Measurements from ENCODE around the gene SORBS1. TPM values are rescaled to one million over a fixed set of nuclear protein-coding genes. Genes with fewer than 3 reads are reported as not detected.

SORBS1 gene
- total RNA-seq, 2 experiments from 2014 or later: 0.57 to 3.1 TPM

- DNase-seq (ENCODE audit: low spot score): no peak
- CTCF ChIA-PET (ENCODE audit: unreplicated experiment): no interaction called here
- no peak overlapping the region for H2AFZ ChIP-seq (ENCODE audit: low read length)
- no peaks in the 10 kb centered on the region for H3K36me3 ChIP-seq (ENCODE audit: insufficient read depth, low read length)
- peaks cover 12% of the 10 kb centered on the region for H3K4me1 ChIP-seq (ENCODE audit: insufficient read depth, low read length, poor library complexity, severe bottlenecking)
- no TSS peak for BruUV-seq (replicated peaks)
- POLR2A ChIA-PET: interaction anchor here (1.1 kb wide), 1 partner anchor 11 kb away, joined by 3 read pairs; no protein-coding TSS in a partner anchor
- H3K79me2 ChIP-seq (ENCODE audit: insufficient read depth, low read depth, low read length): no peaks in the 10 kb centered on the region
- no peak overlapping the region for H3K4me2 ChIP-seq (ENCODE audit: low read length)
- no peaks in the 10 kb centered on the region for H3K9me3 ChIP-seq (ENCODE audit: low read length)
- TF ChIP-seq CTCF (conservative IDR thresholded peaks at IDR 0.05; ENCODE audit: low read length): no peak
- TF ChIP-seq EZH2phosphoT487 (IDR thresholded peaks at IDR 0.05; ENCODE audit: borderline replicate concordance, low read depth, low read length): no peak
- H3K9me2 ChIP-seq (ENCODE audit: insufficient read depth, low read length): no peaks in the 10 kb centered on the region
- H4K20me1 ChIP-seq (ENCODE audit: insufficient read depth, low read length): no peaks in the 10 kb centered on the region
- intact Hi-C loops (cut with micrococcal nuclease; ENCODE audit: unreplicated experiment): no loop called here
- no peak overlapping the region for H3K4me3 ChIP-seq (ENCODE audit: low read depth, low read length, poor library complexity, severe bottlenecking)
- H3K27ac ChIP-seq (ENCODE audit: low read depth, low read length, poor library complexity, severe bottlenecking): no peak overlapping the region
Measured at GRCh38 chr10:95321554-95322301, 239.4 kb downstream of the SORBS1 start.

GRCh38 chr10:95319239-95319638 lies 241.9 kb downstream of the SORBS1 start:
- H3K79me2 ChIP-seq (ENCODE audit: insufficient read depth, low read depth, low read length): no peaks in the 10 kb centered on the region
- no TSS peak for BruUV-seq (replicated peaks)
- ChIA-PET CTCF (ENCODE audit: unreplicated experiment) (no interaction called here), POLR2A (interaction anchor here (0.6 to 1.3 kb wide), 3 partner anchors 10 to 31 kb away, joined by 3 read pairs; no protein-coding TSS in a partner anchor)
- H3K36me3 ChIP-seq (ENCODE audit: insufficient read depth, low read length): no peaks in the 10 kb centered on the region
- TF ChIP-seq CTCF (conservative IDR thresholded peaks at IDR 0.05; ENCODE audit: low read length) (no peak), EZH2phosphoT487 (IDR thresholded peaks at IDR 0.05; ENCODE audit: borderline replicate concordance, low read depth, low read length) (no peak)
- no peak for DNase-seq (ENCODE audit: low spot score)
- no peaks in the 10 kb centered on the region for H3K9me3 ChIP-seq (ENCODE audit: low read length)
- no peaks in the 10 kb centered on the region for H4K20me1 ChIP-seq (ENCODE audit: insufficient read depth, low read length)
- no peak overlapping the region for H3K4me2 ChIP-seq (ENCODE audit: low read length)
- intact Hi-C loops (cut with micrococcal nuclease; ENCODE audit: unreplicated experiment): no loop called here
- H2AFZ ChIP-seq (ENCODE audit: low read length): no peak overlapping the region
- peaks cover 12% of the 10 kb centered on the region for H3K4me1 ChIP-seq (ENCODE audit: insufficient read depth, low read length, poor library complexity, severe bottlenecking)
- no peaks in the 10 kb centered on the region for H3K9me2 ChIP-seq (ENCODE audit: insufficient read depth, low read length)
- H3K27ac ChIP-seq (ENCODE audit: low read depth, low read length, poor library complexity, severe bottlenecking): no peak overlapping the region
- H3K4me3 ChIP-seq (ENCODE audit: low read depth, low read length, poor library complexity, severe bottlenecking): no peak overlapping the region

GRCh38 chr10:95315509-95315908 lies 245.7 kb downstream of the SORBS1 start:
- H4K20me1 ChIP-seq (ENCODE audit: insufficient read depth, low read length): no peaks in the 10 kb centered on the region
- CTCF ChIA-PET (ENCODE audit: unreplicated experiment): interaction anchor here (0.5 kb wide), 1 partner anchor 14 kb away, joined by 3 read pairs; no protein-coding TSS in a partner anchor
- no peaks in the 10 kb centered on the region for H3K36me3 ChIP-seq (ENCODE audit: insufficient read depth, low read length)
- no TSS peak for BruUV-seq (replicated peaks)
- no peak for TF ChIP-seq CTCF (conservative IDR thresholded peaks at IDR 0.05; ENCODE audit: low read length)
- TF ChIP-seq EZH2phosphoT487 (IDR thresholded peaks at IDR 0.05; ENCODE audit: borderline replicate concordance, low read depth, low read length): no peak
- H2AFZ ChIP-seq (ENCODE audit: low read length): no peak overlapping the region
- H3K4me2 ChIP-seq (ENCODE audit: low read length): no peak overlapping the region
- H3K4me3 ChIP-seq (ENCODE audit: low read depth, low read length, poor library complexity, severe bottlenecking): no peak overlapping the region
- POLR2A ChIA-PET: interaction anchor here (0.8 kb wide), 1 partner anchor 11 kb away, joined by 3 read pairs; no protein-coding TSS in a partner anchor
- H3K79me2 ChIP-seq (ENCODE audit: insufficient read depth, low read depth, low read length): no peaks in the 10 kb centered on the region
- no peaks in the 10 kb centered on the region for H3K9me3 ChIP-seq (ENCODE audit: low read length)
- no peaks in the 10 kb centered on the region for H3K9me2 ChIP-seq (ENCODE audit: insufficient read depth, low read length)
- DNase-seq (ENCODE audit: low spot score): no peak
- intact Hi-C loops (cut with micrococcal nuclease; ENCODE audit: unreplicated experiment): no loop called here
- H3K4me1 ChIP-seq (ENCODE audit: insufficient read depth, low read length, poor library complexity, severe bottlenecking): peaks cover 11% of the 10 kb centered on the region
- no peak overlapping the region for H3K27ac ChIP-seq (ENCODE audit: low read depth, low read length, poor library complexity, severe bottlenecking)
